SU-DHL-6 (cell line): Measurements from ENCODE around the gene HHIP.

Experiments used
- H2AFZ ChIP-seq: fragments of 200-600 bp; sonication (generic); 2 replicates; pipeline ENCODE4 v1.6.1; 2014; ENCODE audit warnings: low read depth, mild to moderate bottlenecking, moderate library complexity, mixed read lengths, antibody characterized with exemption, low read length; ENCODE audit not compliant: severe bottlenecking
- H3F3A ChIP-seq: fragments of 200-600 bp; shearing (Covaris generic); 2 replicates; pipeline ENCODE4 v1.6.0; 2016; ENCODE audit warnings: antibody characterized with exemption, mild to moderate bottlenecking; ENCODE audit not compliant: insufficient read depth
- H3K27ac ChIP-seq: fragments of 200-600 bp; sonication (generic); 2 replicates; pipeline ENCODE4 v1.5.1; 2016; ENCODE audit warnings: low read depth, mild to moderate bottlenecking, low read length, moderate library complexity, mixed read lengths
- H3K27me3 ChIP-seq: fragments of 200-600 bp; sonication (generic), shearing (Covaris generic); 2 replicates; pipeline ENCODE4 v1.6.0; 2014; ENCODE audit warnings: mild to moderate bottlenecking, low read length
- H3K36me3 ChIP-seq: fragments of 200-600 bp; sonication (generic); 2 replicates; pipeline ENCODE4 v1.6.1; 2014; ENCODE audit warnings: mild to moderate bottlenecking, low read length, mixed read lengths
- H3K4me2 ChIP-seq: fragments of 300-600, 200-600 bp; shearing (Covaris generic), sonication (generic); 2 replicates; pipeline ENCODE4 v1.6.0; 2014; ENCODE audit warnings: low read length, low read depth, mild to moderate bottlenecking; ENCODE audit not compliant: poor library complexity, severe bottlenecking
- H3K4me3 ChIP-seq: fragments of 200-600 bp; sonication (generic); 2 replicates; pipeline ENCODE4 v1.5.1; 2014; ENCODE audit warnings: antibody characterized with exemption, low read length, mild to moderate bottlenecking, mixed read lengths; ENCODE audit not compliant: insufficient read depth, poor library complexity, severe bottlenecking
- H3K79me2 ChIP-seq: fragments of 200-600 bp; sonication (generic); 2 replicates; pipeline ENCODE4 v1.6.1; 2014; ENCODE audit warnings: mild to moderate bottlenecking, low read length, moderate library complexity; ENCODE audit not compliant: insufficient read depth
- H3K9ac ChIP-seq: fragments of 200-600 bp; sonication (generic); 2 replicates; pipeline ENCODE4 v1.7.0; 2014; ENCODE audit warnings: mild to moderate bottlenecking, low read length
- H3K9me2 ChIP-seq: fragments of 200-600 bp; sonication (generic); replicated peaks from 2 replicates; pipeline ENCODE4 v1.6.1; 2014; ENCODE audit warnings: low read length; ENCODE audit not compliant: insufficient read depth
- H3K9me3 ChIP-seq: fragments of 200-600 bp; sonication (generic); 2 replicates; pipeline ENCODE4 v1.6.1; 2014; ENCODE audit warnings: low read length, mixed read lengths; ENCODE audit not compliant: insufficient read depth
- H4K20me1 ChIP-seq: fragments of 200-600 bp; sonication (generic); 2 replicates; pipeline ENCODE4 v1.6.1; 2014; ENCODE audit warnings: low read depth, mild to moderate bottlenecking, antibody characterized with exemption, low read length, moderate library complexity, mixed read lengths
- CTCF ChIP-seq: fragments of 200-600 bp; sonication (generic); IDR thresholded peaks from one replicate; pipeline ENCODE4 v1.5.1; 2017; ENCODE audit warnings: antibody characterized with exemption, mild to moderate bottlenecking, low read length, moderate library complexity; ENCODE audit not compliant: insufficient read depth, poor library complexity, severe bottlenecking
- EZH2phosphoT487 ChIP-seq: fragments of 200-600 bp; sonication (generic), shearing (Covaris generic); conservative IDR thresholded peaks from 2 replicates; pipeline ENCODE4 v1.6.1; 2018; ENCODE audit warnings: mild to moderate bottlenecking, antibody characterized with exemption, low read length, moderate library complexity, mixed read lengths

The HHIP gene

GRCh38 chr4:144611850-144612249, 34.1 kb upstream of the HHIP start:
- Histone ChIP-seq H3K27ac (no peak overlapping the region), H3K27me3 (no peaks in the 10 kb centered on the region), H3K4me3 (no peak overlapping the region), H3F3A (no peaks in the 10 kb centered on the region), H3K79me2 (no peaks in the 10 kb centered on the region), H3K36me3 (no peaks in the 10 kb centered on the region), H2AFZ (no peak overlapping the region), H3K4me2 (no peak overlapping the region), H3K9ac (no peak overlapping the region), H4K20me1 (no peaks in the 10 kb centered on the region), H3K9me2 (no peaks in the 10 kb centered on the region), H3K9me3 (no peaks in the 10 kb centered on the region)
- TF ChIP-seq EZH2phosphoT487, result no peak
- no peak for TF ChIP-seq CTCF

GRCh38 chr4:144614850-144615585, 30.9 kb upstream of the HHIP start:
- Histone ChIP-seq H3K9ac (no peak overlapping the region), H3K9me3 (no peaks in the 10 kb centered on the region), H3K4me3 (no peak overlapping the region), H3K36me3 (no peaks in the 10 kb centered on the region), H3F3A (no peaks in the 10 kb centered on the region), H3K4me2 (no peak overlapping the region), H3K79me2 (no peaks in the 10 kb centered on the region), H4K20me1 (no peaks in the 10 kb centered on the region), H3K27me3 (no peaks in the 10 kb centered on the region), H3K9me2 (no peaks in the 10 kb centered on the region), H3K27ac (no peak overlapping the region), H2AFZ (no peak overlapping the region)
- TF ChIP-seq CTCF (no peak), EZH2phosphoT487 (no peak)

- TF ChIP-seq CTCF, result no peak
- no peak for TF ChIP-seq EZH2phosphoT487
- H3K4me3 ChIP-seq, result no peak overlapping the region
- no peak overlapping the region for H3K27ac ChIP-seq
- no peaks in the 10 kb centered on the region for H4K20me1 ChIP-seq
- H3K9me3 ChIP-seq, result no peaks in the 10 kb centered on the region
- no peak overlapping the region for H2AFZ ChIP-seq
- H3K9ac ChIP-seq, result no peak overlapping the region
- H3K4me2 ChIP-seq, result no peak overlapping the region
- H3K36me3 ChIP-seq, result no peaks in the 10 kb centered on the region
- no peaks in the 10 kb centered on the region for H3K79me2 ChIP-seq
- no peaks in the 10 kb centered on the region for H3K27me3 ChIP-seq
- no peaks in the 10 kb centered on the region for H3K9me2 ChIP-seq
- H3F3A ChIP-seq, result no peaks in the 10 kb centered on the region
Observed at GRCh38 chr4:144621681-144622080, 24.3 kb upstream of the HHIP start.
